GM18870 (cell line): Measurements from ENCODE around the gene MRPL39.

ENCODE experiments used
- ATAC-seq: cut with Tn5 transposase; IDR thresholded peaks from one replicate; pipeline ENCODE4 v1.9.1; 2021; ENCODE audit warnings: moderate library complexity; ENCODE audit not compliant: unreplicated experiment

MRPL39 gene

DNA sequence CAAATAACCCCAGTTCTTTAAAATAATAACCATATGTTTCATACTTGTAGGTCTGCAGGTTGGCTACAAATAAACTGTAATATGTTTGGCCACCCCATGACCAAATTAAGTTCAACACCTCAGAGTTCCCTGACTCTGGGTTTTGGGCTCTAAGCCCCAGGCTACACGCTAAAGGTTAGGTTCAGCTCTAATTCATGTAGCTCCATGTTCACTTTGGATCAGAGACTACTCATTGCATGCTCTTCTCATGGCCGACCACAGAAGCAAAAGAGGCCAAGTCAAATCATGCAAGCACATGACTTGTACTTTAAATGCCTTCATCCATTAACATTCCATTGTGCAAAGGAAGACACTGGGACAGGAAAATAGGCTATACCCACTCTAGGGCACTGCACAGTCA lies 66.2 kb downstream of the MRPL39 start:
- ATAC-seq = no peak

DNA sequence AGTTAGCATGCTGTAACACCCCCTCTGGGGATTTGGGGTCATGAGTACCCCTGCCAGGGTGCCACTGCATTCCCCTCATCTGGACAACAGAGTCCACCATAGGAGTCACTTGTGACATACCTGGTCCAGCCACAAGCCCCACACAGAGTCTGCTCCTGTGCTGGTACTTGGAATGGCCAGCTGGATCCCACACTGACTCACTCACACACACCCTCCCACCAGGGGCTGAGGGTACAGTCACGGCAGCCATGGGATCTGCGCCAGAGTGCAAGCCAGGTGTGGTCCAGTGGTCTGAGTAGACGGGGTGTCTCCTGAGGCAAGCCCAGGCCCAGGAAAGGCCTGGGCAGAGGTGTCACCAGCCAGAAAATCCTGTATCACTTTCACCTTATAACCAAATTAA lies 67.7 kb downstream of the MRPL39 start:
- ATAC-seq = no peak

DNA sequence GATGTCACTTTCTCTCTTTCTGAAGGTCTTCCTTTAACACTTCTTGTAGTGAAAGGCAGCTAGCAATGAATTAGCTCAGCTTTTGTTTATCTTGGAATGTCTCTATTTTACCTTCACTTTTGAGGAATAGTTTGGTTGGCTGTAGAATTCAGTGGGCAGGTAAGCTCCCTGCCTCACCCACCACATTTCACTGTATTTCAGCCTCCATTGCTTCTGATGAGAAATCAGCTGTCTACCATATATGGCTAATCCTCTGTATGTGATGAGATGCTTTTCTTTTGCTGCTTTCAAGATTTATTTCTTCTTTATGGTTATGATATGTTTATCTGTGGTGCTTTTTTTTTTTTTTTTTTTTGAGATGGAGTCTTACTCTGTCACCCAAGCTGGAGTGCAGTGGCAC lies 70.1 kb downstream of the MRPL39 start:
- no peak for ATAC-seq

DNA sequence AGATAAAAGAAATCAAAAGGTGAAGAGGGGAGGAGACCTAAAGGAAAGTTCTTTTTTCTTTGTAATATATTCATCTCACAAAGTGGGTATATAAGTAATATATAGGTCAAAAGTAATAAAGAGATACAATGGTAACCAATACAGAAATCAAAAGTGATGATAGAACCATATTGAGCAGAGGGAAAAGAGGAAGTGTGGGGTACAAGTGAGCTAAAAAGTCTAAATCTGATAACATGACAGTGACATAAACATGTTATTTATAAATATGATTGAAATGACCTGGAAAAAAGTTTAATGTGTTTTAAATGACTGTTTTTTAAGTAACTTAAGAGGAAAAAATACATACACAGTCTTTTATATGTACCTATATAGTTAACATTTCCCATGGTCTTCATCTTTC lies 70.5 kb downstream of the MRPL39 start:
- no peak for ATAC-seq

DNA sequence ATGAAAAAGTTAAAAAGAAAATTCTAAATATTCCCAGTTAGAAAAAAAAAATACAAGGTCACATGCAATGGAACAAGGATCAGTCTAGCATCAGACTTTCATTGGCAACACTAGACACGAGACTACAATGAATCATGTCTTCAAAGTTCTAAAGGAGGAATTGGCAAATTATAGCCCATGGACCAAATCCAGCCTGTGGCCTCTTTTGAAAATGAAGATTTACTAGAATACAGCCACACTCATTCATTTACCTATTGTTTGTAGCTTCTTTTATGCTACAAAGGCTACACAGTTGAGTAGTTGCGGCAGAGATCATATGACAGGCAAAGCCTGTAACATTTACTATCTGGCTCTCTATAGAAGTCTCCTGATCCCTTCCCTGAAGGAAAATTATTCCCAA lies 71.4 kb downstream of the MRPL39 start:
- no peak for ATAC-seq
